ENCODE measurements around the gene ADSS2.
"Not testable (repeated sequence)": the region's sequence is repeated elsewhere in the genome, so short reads cannot be mapped to it uniquely, and the experiment has no call there.

The ADSS2 gene

GRCh38 chr1:244374484-244374883 is 77.2 kb downstream of the ADSS2 start:
- not testable (repeated sequence) for H3K27ac Mint-ChIP-seq; DNase-seq; H3K4me3 Mint-ChIP-seq; H3K27me3 Mint-ChIP-seq; H3K9me3 Mint-ChIP-seq; H3K36me3 Mint-ChIP-seq; ATAC-seq (replicated peaks); H3K4me1 Mint-ChIP-seq

GRCh38 chr1:244371242-244372141 is 80.2 kb downstream of the ADSS2 start:
- H3K4me3 Mint-ChIP-seq, result no peak overlapping the region
- H3K27ac Mint-ChIP-seq, result no peak overlapping the region
- DNase-seq, result no peak
- ATAC-seq (replicated peaks), result no peak
- no peaks in the 10 kb centered on the region for H3K4me1 Mint-ChIP-seq
- no peaks in the 10 kb centered on the region for H3K9me3 Mint-ChIP-seq
- no peaks in the 10 kb centered on the region for H3K27me3 Mint-ChIP-seq
- H3K36me3 Mint-ChIP-seq, result no peaks in the 10 kb centered on the region

DNA sequence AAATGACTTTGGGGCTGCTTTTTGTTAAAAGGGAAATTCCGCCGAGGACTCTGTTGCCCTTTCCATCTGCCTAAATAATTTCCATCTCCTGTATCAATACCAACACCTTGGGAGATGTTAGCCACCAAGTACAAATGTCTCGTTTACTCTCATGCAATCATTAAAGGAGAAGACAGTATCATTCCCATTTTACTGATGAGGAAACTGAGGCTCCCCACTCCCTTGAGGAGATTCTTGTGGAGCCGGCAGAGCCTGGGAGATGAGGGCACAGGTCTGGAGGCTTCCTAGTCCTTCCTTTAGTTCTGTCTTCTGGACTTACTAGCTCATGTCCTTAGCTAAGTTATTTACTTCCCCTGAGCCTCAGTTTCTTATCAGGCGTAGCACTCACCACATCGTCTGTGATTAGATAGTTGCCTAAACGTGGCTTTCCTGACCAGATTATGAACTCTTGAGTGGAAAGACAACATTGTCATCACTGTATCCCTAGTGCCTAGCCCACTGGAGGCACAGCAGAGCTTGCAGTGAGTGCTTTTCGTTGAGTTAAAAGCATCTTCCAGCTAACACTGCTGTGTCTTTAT is 81.6 kb downstream of the ADSS2 start:
- DNase-seq (no peak), ATAC-seq (replicated peaks) (no peak)
- Mint-ChIP-seq H3K4me3 (no peak overlapping the region), H3K27me3 (no peaks in the 10 kb centered on the region), H3K36me3 (no peaks in the 10 kb centered on the region), H3K4me1 (no peaks in the 10 kb centered on the region), H3K27ac (no peak overlapping the region), H3K9me3 (peaks cover 0 to 3% of the 10 kb centered on the region in 2 donors)

DNA sequence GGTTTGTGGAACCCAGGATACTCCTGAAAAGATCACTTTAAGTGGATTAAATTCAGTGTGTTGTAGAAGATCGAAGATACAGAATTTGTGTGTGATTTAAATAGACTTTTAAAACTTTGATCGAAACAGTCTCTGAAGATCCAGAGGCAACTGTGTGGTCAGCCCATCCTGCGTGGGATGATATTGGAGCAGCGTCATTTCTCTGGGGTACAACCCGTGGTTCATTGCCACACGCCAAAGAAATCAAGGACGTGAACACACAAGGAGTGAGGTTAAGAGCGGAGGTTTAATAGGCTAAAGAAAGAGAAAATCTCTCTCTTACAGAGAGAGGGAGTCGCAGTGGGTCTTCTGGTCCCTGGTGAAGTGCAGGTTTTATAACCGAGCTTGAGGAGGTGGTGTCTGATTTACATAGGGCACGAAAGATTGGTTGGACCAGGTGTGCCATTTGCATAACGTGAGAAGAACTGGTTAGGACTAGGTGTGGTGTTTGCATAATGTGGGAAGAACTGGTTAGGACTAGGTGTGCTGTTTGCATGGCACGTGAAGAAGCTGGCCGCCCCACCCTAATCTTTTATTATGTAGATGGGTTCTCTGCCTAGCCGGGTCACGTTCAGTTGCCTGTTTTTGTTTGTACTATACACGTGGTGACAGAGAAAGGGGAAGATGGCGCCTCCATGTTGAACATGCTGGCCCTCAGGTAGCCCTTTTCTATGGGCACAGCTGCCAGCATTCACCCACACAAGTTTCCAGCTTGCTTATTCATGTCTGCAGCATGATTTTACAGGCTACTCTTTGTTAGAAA is 82.3 kb downstream of the ADSS2 start:
- no peak for DNase-seq
- Mint-ChIP-seq H3K36me3 (peaks cover 0 to 4% of the 10 kb centered on the region in 2 donors), H3K9me3 (peaks cover 3 to 6% of the 10 kb centered on the region in 2 donors), H3K4me1 (no peaks in the 10 kb centered on the region), H3K4me3 (no peak overlapping the region), H3K27ac (no peak overlapping the region), H3K27me3 (no peaks in the 10 kb centered on the region)
- ATAC-seq (replicated peaks), result no peak

- Mint-ChIP-seq H3K4me1 (no peaks in the 10 kb centered on the region), H3K9me3 (peaks cover 3 to 8% of the 10 kb centered on the region in 2 donors), H3K27ac (no peak overlapping the region), H3K27me3 (no peaks in the 10 kb centered on the region), H3K4me3 (no peak overlapping the region), H3K36me3 (peaks cover 0 to 8% of the 10 kb centered on the region in 2 donors)
- DNase-seq, result no peak
- ATAC-seq (replicated peaks), result no peak
Measured at GRCh38 chr1:244368279-244368678, 83.4 kb downstream of the ADSS2 start.

GRCh38 chr1:244367399-244368114 is 84.2 kb downstream of the ADSS2 start:
- no peaks in the 10 kb centered on the region for H3K27me3 Mint-ChIP-seq
- DNase-seq, result no peak
- H3K4me3 Mint-ChIP-seq, result no peak overlapping the region
- H3K9me3 Mint-ChIP-seq, result peaks cover 3 to 8% of the 10 kb centered on the region in 2 donors
- no peak overlapping the region for H3K27ac Mint-ChIP-seq
- H3K4me1 Mint-ChIP-seq, result no peaks in the 10 kb centered on the region
- ATAC-seq (replicated peaks), result no peak
- H3K36me3 Mint-ChIP-seq, result peaks cover 0 to 8% of the 10 kb centered on the region in 2 donors

- no peak for ATAC-seq (replicated peaks)
- H3K4me3 Mint-ChIP-seq, result no peak overlapping the region
- peaks cover 3 to 8% of the 10 kb centered on the region in 2 donors for H3K9me3 Mint-ChIP-seq
- no peak overlapping the region for H3K27ac Mint-ChIP-seq
- no peak for DNase-seq
- H3K27me3 Mint-ChIP-seq, result no peaks in the 10 kb centered on the region
- no peaks in the 10 kb centered on the region for H3K4me1 Mint-ChIP-seq
- H3K36me3 Mint-ChIP-seq, result peaks cover 0 to 8% of the 10 kb centered on the region in 2 donors
Measured at GRCh38 chr1:244365809-244366208, 85.9 kb downstream of the ADSS2 start.

- not testable (repeated sequence) for H3K36me3 Mint-ChIP-seq; H3K27ac Mint-ChIP-seq; H3K4me1 Mint-ChIP-seq; DNase-seq; H3K4me3 Mint-ChIP-seq; H3K9me3 Mint-ChIP-seq; ATAC-seq (replicated peaks); H3K27me3 Mint-ChIP-seq
Measured at GRCh38 chr1:244365262-244365661, 86.4 kb downstream of the ADSS2 start.

DNA sequence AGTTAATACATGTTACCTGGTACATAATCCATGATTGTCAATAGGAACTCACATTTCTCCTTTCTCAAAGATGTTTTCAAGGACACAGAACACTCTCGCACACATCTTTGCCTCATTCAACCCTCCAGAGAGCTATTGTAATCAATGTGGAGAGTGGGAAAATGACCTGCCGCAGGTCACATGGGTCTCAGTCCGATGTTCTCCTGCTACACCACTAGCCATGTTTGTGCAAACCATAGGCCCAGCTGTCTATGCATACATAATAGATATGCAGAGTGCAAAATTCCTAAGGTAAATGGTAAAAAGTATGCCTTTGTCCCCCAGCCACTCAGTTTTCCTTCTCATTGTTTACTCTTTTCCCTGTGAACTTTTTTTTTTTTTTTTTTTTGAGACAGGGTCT is 89.2 kb downstream of the ADSS2 start:
- DNase-seq (no peak), ATAC-seq (replicated peaks) (no peak)
- H3K4me3 Mint-ChIP-seq, result no peak overlapping the region
- peaks cover 0 to 8% of the 10 kb centered on the region in 2 donors for H3K36me3 Mint-ChIP-seq
- no peaks in the 10 kb centered on the region for H3K27me3 Mint-ChIP-seq
- H3K27ac Mint-ChIP-seq, result peak overlapping the region; percentile 73
- H3K4me1 Mint-ChIP-seq, result no peaks in the 10 kb centered on the region
- peaks cover 3 to 8% of the 10 kb centered on the region in 2 donors for H3K9me3 Mint-ChIP-seq

DNA sequence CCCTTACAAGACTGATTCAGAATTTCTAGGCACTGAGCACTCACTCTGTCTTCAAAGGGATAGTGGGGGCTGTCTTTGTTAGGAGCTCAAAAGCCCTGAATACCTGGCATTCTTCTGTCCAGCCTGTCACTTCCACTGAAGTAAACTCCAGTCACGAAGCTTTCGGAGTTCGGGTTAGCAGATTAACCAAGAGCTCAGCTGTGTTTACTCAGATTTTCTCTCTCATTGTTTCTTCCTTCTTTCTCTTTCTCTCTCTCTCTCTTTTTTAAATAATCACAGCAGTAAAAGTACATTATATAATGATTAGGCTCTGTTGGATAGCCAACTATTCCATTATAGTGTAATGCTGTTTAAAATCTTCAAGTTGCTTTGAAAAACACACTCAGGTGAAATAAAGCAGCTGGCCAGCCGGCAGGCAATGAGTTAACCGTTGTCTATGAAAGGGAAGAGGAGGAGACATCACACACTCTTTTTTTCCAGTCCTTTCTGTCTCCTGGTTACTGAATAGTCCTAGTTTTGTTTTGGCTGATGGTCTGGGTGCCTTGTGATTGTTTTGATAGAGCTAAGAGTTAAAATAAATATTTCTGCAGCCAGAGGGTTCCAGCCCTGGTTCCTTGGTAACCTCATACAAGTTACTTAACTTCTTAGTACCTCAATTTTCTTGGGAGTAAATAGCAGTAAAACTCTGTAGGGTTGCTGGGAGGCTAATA is 89.8 kb downstream of the ADSS2 start:
- DNase-seq (no peak), ATAC-seq (replicated peaks) (no peak)
- Mint-ChIP-seq H3K27ac (no peak overlapping the region), H3K27me3 (no peaks in the 10 kb centered on the region), H3K4me1 (no peaks in the 10 kb centered on the region), H3K4me3 (no peak overlapping the region), H3K9me3 (peaks cover 3 to 11% of the 10 kb centered on the region in 2 donors), H3K36me3 (peaks cover 0 to 8% of the 10 kb centered on the region in 2 donors)
